ENCODE results near the gene SYPL2. TPM values are rescaled to one million over a fixed set of nuclear protein-coding genes. Genes with fewer than 3 reads are reported as not detected.

Gene SYPL2
- total and polyA plus RNA-seq, 2 of the 8 experiments (the other 6 are each of a cell fraction or from before 2014, with no cell fraction given), result 1.5 TPM

DNA sequence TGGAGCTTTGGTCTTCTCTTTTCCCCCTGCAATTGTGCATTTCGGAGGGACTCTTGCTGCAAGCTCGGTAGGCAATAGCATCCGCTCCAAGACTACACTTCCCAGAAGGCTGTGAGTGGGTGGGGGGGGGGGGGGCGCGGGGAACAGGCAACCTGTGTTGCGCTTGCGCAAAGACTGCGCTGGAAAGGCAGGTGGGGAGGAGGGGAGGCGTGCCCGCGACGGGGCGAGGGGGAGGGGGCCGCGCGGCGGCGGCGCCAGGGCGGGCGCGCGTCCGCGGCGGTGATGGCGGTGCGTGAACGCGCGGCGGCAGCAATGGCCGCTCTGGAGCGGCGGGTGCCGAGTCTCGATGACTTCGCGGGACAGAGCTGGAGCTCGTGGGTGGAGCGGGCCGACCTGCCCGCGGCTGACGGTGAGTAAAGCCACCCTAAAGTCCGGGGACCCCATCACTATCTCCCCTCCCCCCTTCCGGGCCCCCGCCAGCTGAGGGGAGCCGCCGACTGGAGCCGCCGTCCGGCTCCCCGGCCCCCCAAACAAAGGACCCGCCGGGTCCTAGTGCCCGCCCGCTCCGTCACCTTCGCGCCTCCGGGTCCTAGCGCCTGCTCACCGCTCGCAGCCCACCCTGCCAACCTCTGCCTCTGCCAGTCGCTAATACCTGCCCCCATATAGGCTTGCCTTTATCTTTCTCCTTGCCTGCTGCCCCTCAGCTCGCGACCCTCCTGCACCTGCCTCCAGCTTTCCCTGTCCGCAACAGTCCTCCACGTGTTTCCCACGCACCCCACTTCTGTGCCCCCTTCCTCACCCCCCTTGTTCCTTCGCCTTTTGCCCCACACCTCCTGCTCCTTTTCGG, 17.5 kb downstream of the SYPL2 start, which contains the start of gene ATXN7L2:
Gene ATXN7L2, plus strand, starts transcription at position 234 of the 847 bp plus-strand sequence. Its CDS starts 49 bp downstream, at position 283.
- Histone ChIP-seq H3K4me3 (ENCODE audit: extremely low read depth in 1 of 4, insufficient read depth in 2 of 4, low read depth in 3 of 4, low read length in 4 of 4) (peak within 1 kb of the TSS; percentile 63 to 97 (median 92)), H3K36me3 (ENCODE audit: control insufficient read depth in 2 of 4, insufficient read depth in 4 of 4, low read length in 3 of 4) (no peaks in the 10 kb centered on the region), H2AK5ac (ENCODE audit: low read depth, low read length) (no peak within 1 kb of the TSS), H4K8ac (ENCODE audit: extremely low read depth, insufficient read depth, low read length) (peak within 1 kb of the TSS; percentile 99), H3K27ac (ENCODE audit: low read depth, low read length) (peak within 1 kb of the TSS; percentile 95), H2BK5ac (ENCODE audit: low read depth, low read length) (peak within 1 kb of the TSS; percentile 95), H3K9me3 (ENCODE audit: insufficient read depth in 2 of 2, low read depth in 1 of 2, low read length in 1 of 2) (no peaks in the 10 kb centered on the region), H3K4me1 (replicated peaks in 1 of 4; ENCODE audit: control insufficient read depth in 3 of 4, insufficient read depth in 4 of 4, low read length in 3 of 4) (peaks cover 0 to 9% (median 2%) of the 10 kb centered on the region in 4 experiments; a peak in 3 of 7 replicates), H4K20me1 (replicated peaks in 1 of 2; ENCODE audit: control insufficient read depth in 1 of 2, insufficient read depth in 2 of 2, low read length in 2 of 2) (no peaks in the 10 kb centered on the region), H3K23me2 (ENCODE audit: low read depth, low read length) (peaks cover 16% of the 10 kb centered on the region), H3K4ac (replicated peaks; ENCODE audit: insufficient read length, low read depth, low read length) (peak within 1 kb of the TSS; percentile 76), H4K91ac (replicated peaks; ENCODE audit: insufficient read length, low read length) (peak within 1 kb of the TSS; percentile 69), H3K14ac (ENCODE audit: insufficient read length) (no peak within 1 kb of the TSS), H3K27me3 (replicated peaks in 1 of 4; ENCODE audit: control insufficient read depth in 3 of 4, extremely low read depth in 1 of 4, insufficient read depth in 3 of 4, low read length in 3 of 4) (peaks cover 0 to 5% (median 0%) of the 10 kb centered on the region in 4 experiments; a peak in 1 of 7 replicates), H3K79me1 (ENCODE audit: low read depth, low read length) (no peaks in the 10 kb centered on the region), H2BK20ac (ENCODE audit: low read length) (peak within 1 kb of the TSS; percentile 61; the same call in 1 of the 2 replicates), H4K5ac (ENCODE audit: insufficient read length, low read depth, low read length) (peak within 1 kb of the TSS; percentile 92), H2BK12ac (ENCODE audit: low read depth, low read length) (peak within 1 kb of the TSS; percentile 77; the same call in 1 of the 2 replicates), H3K79me2 (ENCODE audit: control insufficient read depth in 1 of 2, insufficient read depth in 2 of 2, low read length in 2 of 2) (no peaks in the 10 kb centered on the region), H3K56ac (replicated peaks; ENCODE audit: insufficient read length, low read depth, low read length) (peak within 1 kb of the TSS; percentile 90), H2AFZ (ENCODE audit: low read length) (peak within 1 kb of the TSS; percentile 100; the same call in 1 of the 2 replicates), H2BK15ac (ENCODE audit: low read length) (peak within 1 kb of the TSS; percentile 99; the same call in 1 of the 2 replicates), H3K4me2 (ENCODE audit: insufficient read depth in 1 of 2, low read depth in 2 of 2, low read length in 2 of 2) (peak within 1 kb of the TSS; percentile 94 to 99), H3K18ac (ENCODE audit: extremely low read depth, low read length) (peak within 1 kb of the TSS; percentile 97), H3K23ac (ENCODE audit: insufficient read length) (no peak within 1 kb of the TSS), H2BK120ac (replicated peaks; ENCODE audit: low read depth, low read length) (peak within 1 kb of the TSS; percentile 66), H3K9ac (replicated peaks in 1 of 4; ENCODE audit: extremely low read depth in 1 of 4, low read depth in 3 of 4, low read length in 3 of 4) (peak within 1 kb of the TSS; percentile 77 to 94 (median 89))
- FAIRE-seq (no peak), DNase-seq (ENCODE audit: low read depth in 1 of 2, low spot score in 2 of 2) (peak in 1 of 2 experiments; percentile 91)
- 5% methylated on average over 18 of the region's 73 CpGs; no CpG with 5 or more reads in 1 of the 2 experiments for WGBS, 2 experiments (ENCODE audit: extremely low coverage in 1 of 2, insufficient coverage in 1 of 2, insufficient read length in 1 of 2, insufficient replicate concordance in 2 of 2, low coverage in 1 of 2, low lambda C conversion rate in 2 of 2, missing lambda C conversion rate in 1 of 2)
- ChIA-PET POLR2A (ENCODE audit: partially characterized antibody) (interaction anchor here (0.6 to 3.1 kb wide), 9 partner anchors 10 to 178 kb away, joined by 3 to 17 read pairs (median 5); partner anchors contain the start of genes AMIGO1, CYB561D1 and PSMA5), CTCF (ENCODE audit: partially characterized antibody) (interaction anchor here (0.6 to 43.7 kb wide), 11 partner anchors 8 to 293 kb away, joined by 3 to 1755 read pairs (median 4); partner anchors contain the start of genes AMIGO1, CYB561D1 and GPR61)
- TF ChIP-seq TEAD4 (IDR thresholded peaks at IDR 0.05; ENCODE audit: low read depth, low read length) (no peak), SIX5 (IDR thresholded peaks at IDR 0.05; ENCODE audit: low read depth, low read length) (peak; percentile 38), RXRA (IDR thresholded peaks at IDR 0.05; ENCODE audit: insufficient read depth, low read depth, low read length) (no peak), SP1 (IDR thresholded peaks at IDR 0.05; ENCODE audit: low read depth, low read length) (peak; percentile 92), KDM1A (IDR thresholded peaks at IDR 0.05; ENCODE audit: borderline replicate concordance, low read length) (peak; percentile 24; the same call in 1 of the 2 replicates), ASH2L (IDR thresholded peaks at IDR 0.05; ENCODE audit: low read length) (peak; percentile 81), CREB1 (IDR thresholded peaks at IDR 0.05) (peak; percentile 90), TAF1 (IDR thresholded peaks at IDR 0.05; ENCODE audit: low read depth, low read length) (peak; percentile 98), SP4 (IDR thresholded peaks at IDR 0.05; ENCODE audit: low read length) (0 out of 2 replicates have a peak, but pooled peaks have one; percentile 67), CEBPB (IDR thresholded peaks at IDR 0.05; ENCODE audit: low read depth, low read length) (no peak), POLR2AphosphoS5 (IDR thresholded peaks at IDR 0.05; ENCODE audit: low read depth, low read length) (peak; percentile 86), GTF2F1 (IDR thresholded peaks at IDR 0.05; ENCODE audit: borderline replicate concordance, low read depth, low read length) (no peak)
